GM18858 (cell line): ENCODE data around the gene C4orf33.
"Not testable (repeated sequence)": the region's sequence is repeated elsewhere in the genome, so short reads cannot be mapped to it uniquely, and the experiment has no call there.

Experiments used
- ATAC-seq: cut with Tn5 transposase; IDR thresholded peaks from one replicate; pipeline ENCODE4 v1.9.1; 2021; ENCODE audit not compliant: unreplicated experiment

C4orf33 gene, protein sequence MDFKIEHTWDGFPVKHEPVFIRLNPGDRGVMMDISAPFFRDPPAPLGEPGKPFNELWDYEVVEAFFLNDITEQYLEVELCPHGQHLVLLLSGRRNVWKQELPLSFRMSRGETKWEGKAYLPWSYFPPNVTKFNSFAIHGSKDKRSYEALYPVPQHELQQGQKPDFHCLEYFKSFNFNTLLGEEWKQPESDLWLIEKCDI

DNA sequence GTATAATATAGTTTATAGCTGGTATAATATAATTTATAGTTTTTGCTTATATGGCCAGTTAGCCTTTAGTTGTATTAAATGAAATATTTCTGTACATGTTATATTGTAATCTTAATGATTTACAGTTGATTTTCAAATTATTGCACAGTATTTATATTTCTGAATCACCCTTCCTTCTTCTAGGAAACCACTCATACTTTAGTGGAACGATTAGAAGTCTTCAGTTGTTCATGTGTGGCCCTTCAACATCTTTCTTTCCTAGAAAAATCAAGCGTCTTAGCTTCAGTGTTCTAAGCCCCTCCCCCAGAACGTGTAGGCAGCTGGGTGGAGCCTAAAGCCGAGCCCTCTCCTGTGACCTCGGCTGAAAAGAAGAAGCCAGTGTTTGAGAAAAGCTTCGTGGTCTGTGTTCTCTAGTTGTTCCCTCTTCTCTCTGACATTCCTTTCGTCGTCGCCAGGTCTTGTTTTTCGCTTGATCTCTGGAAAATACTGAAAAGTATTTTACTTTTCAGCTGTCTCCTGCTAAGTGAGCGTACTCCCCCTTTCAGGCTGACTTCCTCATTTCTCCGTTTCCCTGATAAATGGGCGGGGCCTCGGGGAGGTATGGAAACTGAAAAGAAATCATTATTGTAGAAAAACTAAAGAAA, at the start of gene C4orf33:
Gene C4orf33 (plus strand): TSS at position 342 of the 644 bp plus-strand sequence. CDS start 6,459 bp downstream, outside the sequence.
- peak; percentile 33 for ATAC-seq

GRCh38 chr4:129059028-129059427, 36.9 kb upstream of the C4orf33 start:
- ATAC-seq, result no peak

DNA sequence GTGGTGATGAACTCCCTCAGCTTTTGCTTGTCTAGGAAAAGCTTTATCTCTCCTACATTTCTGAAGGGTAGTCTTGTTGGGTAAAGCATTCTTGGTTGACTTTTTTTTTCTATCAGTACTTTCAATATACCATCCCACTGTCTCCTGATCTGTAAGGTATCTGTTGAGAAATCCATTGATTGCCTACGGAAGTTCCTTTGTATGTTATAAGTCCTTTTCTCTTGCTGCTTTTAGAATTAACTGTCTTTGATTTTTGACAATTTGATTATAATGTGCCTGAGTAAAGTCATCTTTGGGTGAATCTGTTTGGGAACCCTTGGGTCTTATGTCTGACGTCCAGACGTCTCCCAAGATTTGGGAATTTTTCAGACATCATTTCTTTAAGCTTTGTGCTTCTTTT, 33.4 kb upstream of the C4orf33 start:
- no peak for ATAC-seq

DNA sequence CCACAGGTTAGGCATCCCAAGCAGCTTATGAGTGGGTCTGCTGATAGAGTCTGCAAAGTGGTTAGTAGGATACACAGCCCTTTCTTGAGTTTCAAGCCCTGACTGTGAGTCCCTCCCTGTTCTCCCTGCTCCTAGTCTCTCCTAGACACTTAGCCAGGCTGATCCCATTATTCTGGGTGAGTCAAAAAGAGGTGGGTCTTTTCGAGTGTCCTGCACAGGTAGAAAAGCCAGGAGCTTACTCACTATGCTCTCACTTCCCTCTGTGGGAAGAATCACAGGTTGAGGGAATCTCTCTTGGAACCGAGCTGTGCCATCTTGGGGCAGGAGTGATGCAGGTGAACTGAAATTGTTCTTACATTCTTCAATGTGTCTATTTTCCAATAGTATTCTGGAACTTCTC, 32.3 kb upstream of the C4orf33 start:
- ATAC-seq, result no peak

GRCh38 chr4:129064717-129065116, 31.2 kb upstream of the C4orf33 start:
- ATAC-seq, result no peak

- not testable (repeated sequence) for ATAC-seq
Observed at GRCh38 chr4:129069537-129069936, 26.4 kb upstream of the C4orf33 start.

DNA sequence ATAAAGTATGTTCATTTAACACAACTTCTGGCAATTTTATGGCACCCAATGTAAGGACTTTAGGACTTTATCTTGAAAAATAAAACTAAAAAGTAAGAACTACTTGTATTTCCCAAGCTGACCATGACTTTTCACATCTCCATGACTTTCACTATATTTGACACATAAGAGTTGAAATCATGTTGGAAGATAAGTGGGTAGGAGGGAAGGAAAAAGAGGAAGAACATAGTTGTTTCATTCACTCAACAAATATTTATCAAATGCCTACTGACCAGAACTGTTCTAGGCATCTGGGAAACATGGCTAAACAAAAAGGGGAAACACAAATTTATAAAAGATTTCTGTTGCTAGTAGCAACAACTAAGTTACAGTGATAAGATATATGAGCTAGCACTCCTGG, 18.6 kb upstream of the C4orf33 start:
- no peak for ATAC-seq

GRCh38 chr4:129080129-129080528, 15.8 kb upstream of the C4orf33 start:
- ATAC-seq, result no peak

DNA sequence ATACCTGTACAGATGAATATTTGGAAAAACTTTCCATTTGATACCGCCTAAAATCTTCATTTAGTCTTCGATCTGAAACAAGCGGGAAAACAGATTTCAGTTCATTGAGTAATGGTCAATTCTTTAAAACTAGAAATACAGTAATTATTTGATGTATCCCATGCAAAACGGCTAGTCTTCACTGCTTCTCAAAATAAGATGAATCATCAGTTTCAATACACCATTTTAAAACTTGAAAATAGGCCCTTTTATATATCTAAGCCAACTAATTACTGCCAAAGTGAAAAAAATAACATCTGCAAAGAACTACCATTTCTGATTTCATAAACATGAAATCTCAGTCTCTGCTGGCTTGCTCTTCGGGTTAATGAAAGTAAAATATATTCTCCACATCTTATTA, 13.7 kb upstream of the C4orf33 start:
- ATAC-seq, result no peak

- ATAC-seq, result no peak
Observed at GRCh38 chr4:129085472-129085871, 10.5 kb upstream of the C4orf33 start.

GRCh38 chr4:129087516-129087915, 8.4 kb upstream of the C4orf33 start:
- no peak for ATAC-seq

DNA sequence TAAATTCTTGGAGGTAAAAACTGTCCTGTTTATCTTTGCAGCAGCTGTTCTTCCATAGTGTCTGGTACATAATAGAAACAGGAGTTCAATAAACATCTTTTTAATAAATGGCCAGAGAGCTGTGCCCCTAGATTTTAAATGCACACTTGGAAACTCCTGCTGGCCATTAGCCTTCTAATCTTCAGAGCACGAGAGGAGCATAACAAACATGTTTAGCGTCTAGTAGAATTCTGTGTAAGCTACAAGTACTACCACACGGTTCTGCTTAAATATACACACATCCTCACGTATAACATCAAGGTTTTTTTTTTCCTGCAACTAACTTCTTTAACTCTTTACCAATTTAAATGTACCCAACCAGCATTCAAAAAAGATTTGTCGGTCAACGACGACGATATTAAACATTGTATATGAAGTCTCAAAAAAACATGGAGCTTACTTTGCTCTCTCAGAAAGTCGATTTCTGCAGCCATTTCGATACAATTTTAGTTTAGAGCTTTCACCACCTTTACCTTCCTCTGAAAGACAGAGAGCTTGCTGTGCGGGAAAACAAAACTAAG, 3.2 kb upstream of the C4orf33 start:
- no peak for ATAC-seq

DNA sequence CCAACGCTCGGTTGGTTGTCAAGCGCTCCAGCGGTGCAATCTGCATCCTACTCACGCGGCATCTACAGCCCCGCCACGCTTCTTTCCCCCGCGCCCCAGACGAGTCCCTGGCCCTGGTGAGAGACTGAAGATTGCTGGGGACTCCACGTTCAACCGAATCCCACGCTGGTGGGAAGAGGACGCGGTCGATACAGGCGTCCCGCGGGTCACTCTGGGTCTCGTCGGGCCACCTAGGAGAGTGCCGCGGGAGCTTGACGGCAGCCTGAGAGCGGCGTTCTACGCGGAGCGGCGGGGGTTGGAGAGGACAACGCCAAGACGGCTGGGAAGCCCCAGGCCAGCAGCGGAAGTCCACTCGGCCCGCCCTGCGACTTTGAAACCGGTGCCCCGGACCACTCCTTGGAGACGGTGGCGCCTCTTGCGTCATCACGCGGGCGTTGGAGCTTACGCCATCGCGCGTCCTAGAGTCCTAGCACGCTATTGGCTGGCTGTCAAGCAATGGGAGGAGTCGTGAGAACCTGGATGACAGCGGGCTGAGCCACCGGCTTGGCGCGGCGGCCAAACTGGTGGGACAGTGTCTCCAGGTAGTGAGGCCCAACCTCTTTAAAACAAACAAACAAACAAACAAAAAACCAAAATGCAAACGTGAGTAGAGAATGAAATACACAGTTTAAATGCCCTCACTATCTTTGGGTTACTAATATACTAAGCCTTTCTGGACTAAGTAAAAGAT, 2.6 kb upstream of the C4orf33 start, which contains the start of gene SCLT1:
Gene SCLT1 (minus strand): TSS at position 349 of the 730 bp plus-strand sequence. CDS start 436 bp downstream, outside the sequence.
- ATAC-seq, result peak; percentile 88

DNA sequence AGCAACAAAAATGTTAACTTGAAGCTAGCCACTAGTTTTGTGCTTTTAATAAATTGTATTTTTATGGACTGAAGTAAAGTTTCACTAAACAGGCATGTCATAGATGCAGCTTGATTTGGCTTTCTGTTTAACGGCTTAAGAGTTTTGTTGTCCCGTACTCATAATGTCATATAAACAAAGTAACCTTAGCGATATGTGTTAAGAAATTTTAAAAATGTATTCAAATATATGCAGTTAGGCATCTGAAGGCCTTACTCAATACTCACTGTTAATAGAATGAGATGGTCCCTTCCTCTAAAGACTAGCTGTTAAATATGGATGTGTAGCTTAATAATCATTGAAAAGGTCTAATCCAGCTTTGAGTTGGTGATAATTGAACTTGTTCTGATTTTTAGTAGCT, 1.6 kb upstream of the C4orf33 start:
- no peak for ATAC-seq

DNA sequence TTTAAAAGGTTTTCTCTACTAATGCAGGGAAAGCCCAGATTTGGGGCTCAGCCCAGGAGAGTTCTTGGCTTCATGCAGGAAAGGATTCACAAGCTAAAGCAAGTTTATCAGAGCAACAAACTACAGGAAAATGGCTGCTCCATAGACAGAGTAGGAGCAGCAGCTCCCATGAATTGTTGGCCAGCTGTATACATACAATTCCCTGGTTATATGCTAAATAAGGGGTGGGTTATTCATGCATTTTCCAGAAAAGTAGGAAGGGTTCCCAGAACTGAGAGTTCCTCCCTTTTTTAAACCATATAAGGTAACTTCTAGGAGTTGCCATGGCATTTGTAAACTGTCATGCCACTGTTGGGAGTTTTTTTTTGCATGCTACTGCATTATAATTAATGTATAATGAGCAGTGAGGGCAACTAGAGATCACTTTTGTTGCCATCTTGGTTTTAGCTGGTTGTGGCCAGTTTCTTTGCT, 2.6 kb downstream of the C4orf33 start:
- no peak for ATAC-seq

GRCh38 chr4:129109965-129110824, 14.2 kb downstream of the C4orf33 start:
- no peak for ATAC-seq

- ATAC-seq, result no peak
Observed at GRCh38 chr4:129110931-129111330, 15.0 kb downstream of the C4orf33 start.

- no peak for ATAC-seq
Observed at GRCh38 chr4:129111919-129112318, 16.0 kb downstream of the C4orf33 start.

DNA sequence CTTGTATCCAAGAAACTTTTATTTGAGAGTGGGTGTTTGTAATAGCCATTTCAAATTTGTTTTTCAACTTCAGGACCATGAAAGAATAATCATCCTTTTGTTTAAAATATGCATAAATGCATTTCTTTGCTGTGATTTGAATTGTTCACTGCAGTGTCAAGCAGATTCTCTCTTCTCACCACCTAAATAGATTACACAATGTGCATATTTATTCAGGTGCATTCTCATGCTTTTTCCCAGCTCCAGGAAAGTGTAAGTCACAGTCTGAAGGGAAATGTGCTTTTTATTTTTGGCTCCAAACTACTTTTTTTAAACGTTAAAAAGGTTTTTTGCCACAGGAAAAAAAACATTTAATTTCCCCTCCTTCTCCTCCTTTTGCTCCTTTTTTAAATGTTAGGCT, 17.5 kb downstream of the C4orf33 start:
- ATAC-seq, result no peak

DNA sequence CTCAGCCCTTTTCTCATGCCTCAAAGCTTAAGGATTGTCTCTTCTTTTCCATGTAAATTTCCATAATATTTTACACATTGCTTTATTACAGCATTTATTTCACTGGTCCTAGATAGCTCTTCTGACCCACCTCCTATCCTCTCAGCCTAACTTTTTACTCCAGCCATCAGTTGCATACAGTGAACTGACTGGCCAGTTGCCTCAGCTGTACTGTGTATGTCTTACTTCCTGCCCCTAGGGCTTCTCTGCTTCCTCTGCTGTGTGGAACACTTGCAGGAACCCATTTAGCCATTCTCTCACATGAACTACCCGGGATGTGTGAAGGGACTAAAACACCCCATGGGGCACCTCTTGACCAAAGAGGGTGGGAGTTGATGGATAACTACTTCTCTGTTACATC, 18.0 kb downstream of the C4orf33 start:
- no peak for ATAC-seq

GRCh38 chr4:129117705-129118104, 21.8 kb downstream of the C4orf33 start:
- ATAC-seq, result no peak
